ENCODE results near the gene USO1.

DNA sequence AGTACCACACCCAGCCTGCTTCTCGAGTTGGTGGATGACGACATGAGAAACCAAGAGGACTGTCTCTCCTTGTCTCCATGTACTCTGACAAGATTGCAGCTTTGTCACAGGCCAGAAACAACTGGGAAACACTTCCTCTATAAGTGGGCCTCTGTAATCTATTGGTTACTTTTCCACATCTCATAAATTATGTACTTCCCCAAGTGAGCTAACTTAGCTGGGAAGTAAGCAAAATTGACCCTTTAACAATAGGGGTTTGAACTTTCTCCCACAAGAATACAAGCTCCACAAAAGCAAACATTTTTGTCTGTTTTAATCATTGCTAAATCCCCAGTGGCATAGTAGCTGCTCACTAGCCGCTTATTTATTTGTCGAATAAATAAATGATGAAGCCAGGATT is 14.1 kb upstream of the USO1 start:
- TF ChIP-seq, protein P1, sequence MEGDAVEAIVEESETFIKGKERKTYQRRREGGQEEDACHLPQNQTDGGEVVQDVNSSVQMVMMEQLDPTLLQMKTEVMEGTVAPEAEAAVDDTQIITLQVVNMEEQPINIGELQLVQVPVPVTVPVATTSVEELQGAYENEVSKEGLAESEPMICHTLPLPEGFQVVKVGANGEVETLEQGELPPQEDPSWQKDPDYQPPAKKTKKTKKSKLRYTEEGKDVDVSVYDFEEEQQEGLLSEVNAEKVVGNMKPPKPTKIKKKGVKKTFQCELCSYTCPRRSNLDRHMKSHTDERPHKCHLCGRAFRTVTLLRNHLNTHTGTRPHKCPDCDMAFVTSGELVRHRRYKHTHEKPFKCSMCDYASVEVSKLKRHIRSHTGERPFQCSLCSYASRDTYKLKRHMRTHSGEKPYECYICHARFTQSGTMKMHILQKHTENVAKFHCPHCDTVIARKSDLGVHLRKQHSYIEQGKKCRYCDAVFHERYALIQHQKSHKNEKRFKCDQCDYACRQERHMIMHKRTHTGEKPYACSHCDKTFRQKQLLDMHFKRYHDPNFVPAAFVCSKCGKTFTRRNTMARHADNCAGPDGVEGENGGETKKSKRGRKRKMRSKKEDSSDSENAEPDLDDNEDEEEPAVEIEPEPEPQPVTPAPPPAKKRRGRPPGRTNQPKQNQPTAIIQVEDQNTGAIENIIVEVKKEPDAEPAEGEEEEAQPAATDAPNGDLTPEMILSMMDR (IDR thresholded peaks at IDR 0.05) = no peak
- TF ChIP-seq POLR2A (IDR thresholded peaks at IDR 0.05) = no peak
